Left ventricle myocardium superior (tissue), 1 donor: Measurements from ENCODE around the gene MTOR. TPM values are rescaled to one million over a fixed set of nuclear protein-coding genes. Genes with fewer than 3 reads are reported as not detected.

Experiments used
- ATAC-seq: fragments of 200-7000 bp; cut with Tn5 transposase; one replicate; pipeline ENCODE4 v1.9.1; 2020; ENCODE audit warnings: mild to moderate bottlenecking, moderate library complexity
- DNase-seq: peaks from one replicate; pipeline ENCODE4 v3.0.0-alpha.2; 2020
- intact Hi-C: fragments of 100-400 bp; cut with micrococcal nuclease; formaldehyde crosslinking; loops from one replicate; pipeline ENCODE4 v1.11.0; 2022
- total RNA-seq: library from RNA; stranded (reverse); fragmentation: NEBNext Ultra II Directional; extraction: Animal tissue kit (Norgen Biotek cat#: 25700); gene quantifications from one replicate; pipeline ENCODE4 v1.2.1, GENCODE V29; 2021
- donor health status: DM: no; HTN: yes; CAD: no; lungs with severe emphysema.

MTOR gene
- total RNA-seq, 1 donor from 2014 or later: 30.7 TPM

GRCh38 chr1:11233208-11233607, 29.1 kb downstream of the MTOR start:
- ATAC-seq (no peak), DNase-seq (no peak)
- intact Hi-C loops: no loop called here

GRCh38 chr1:11229203-11229602, 33.1 kb downstream of the MTOR start:
- no peak for ATAC-seq
- intact Hi-C loops: no loop called here
- no peak for DNase-seq

- intact Hi-C loops: no loop called here
- ATAC-seq (no peak), DNase-seq (no peak)
Observed at GRCh38 chr1:11227106-11228077, 35.0 kb downstream of the MTOR start.

GRCh38 chr1:11216074-11216473, 46.3 kb downstream of the MTOR start:
- DNase-seq (no peak), ATAC-seq (no peak)
- intact Hi-C loops: no loop called here

GRCh38 chr1:11215381-11216005, 46.9 kb downstream of the MTOR start:
- ATAC-seq (no peak), DNase-seq (no peak)
- intact Hi-C loops: no loop called here

- DNase-seq: no peak
- intact Hi-C loops: no loop called here
- ATAC-seq: peak; percentile 36
Observed at GRCh38 chr1:11214698-11215380, 47.5 kb downstream of the MTOR start.

- intact Hi-C loops: no loop called here
- no peak for DNase-seq
- ATAC-seq: no peak
Observed at GRCh38 chr1:11211925-11212587, 50.3 kb downstream of the MTOR start.

GRCh38 chr1:11211461-11211860, 50.9 kb downstream of the MTOR start:
- no peak for DNase-seq
- intact Hi-C loops: no loop called here
- ATAC-seq: no peak

- ATAC-seq: peak; percentile 84
- intact Hi-C loops: no loop called here
- DNase-seq: peak; percentile 67
Observed at GRCh38 chr1:11207898-11208611, 54.3 kb downstream of the MTOR start.

GRCh38 chr1:11204396-11205190, 57.8 kb downstream of the MTOR start:
- intact Hi-C loops: no loop called here
- no peak for ATAC-seq
- no peak for DNase-seq

- ATAC-seq (no peak), DNase-seq (no peak)
- intact Hi-C loops: no loop called here
Observed at GRCh38 chr1:11198851-11199594, 63.3 kb downstream of the MTOR start.

- ATAC-seq (no peak), DNase-seq (no peak)
- intact Hi-C loops: no loop called here
Observed at GRCh38 chr1:11198257-11198656, 64.1 kb downstream of the MTOR start.

GRCh38 chr1:11197359-11197758, 65.0 kb downstream of the MTOR start:
- ATAC-seq: no peak
- intact Hi-C loops: no loop called here
- DNase-seq: no peak

- no peak for DNase-seq
- intact Hi-C loops: no loop called here
- no peak for ATAC-seq
Observed at GRCh38 chr1:11196945-11197344, 65.4 kb downstream of the MTOR start.

- DNase-seq (no peak), ATAC-seq (no peak)
- intact Hi-C loops: no loop called here
Observed at GRCh38 chr1:11194407-11195176, 67.8 kb downstream of the MTOR start.

- DNase-seq: no peak
- no peak for ATAC-seq
- intact Hi-C loops: no loop called here
Observed at GRCh38 chr1:11193376-11193775, 69.0 kb downstream of the MTOR start.
